ENCODE measurements around the gene KCNMB2. TPM values are rescaled to one million over a fixed set of nuclear protein-coding genes. Genes with fewer than 3 reads are reported as not detected.

KCNMB2 gene
- total and polyA plus RNA-seq, 3 donors from 2014 or later: 2.6 TPM; not detected in 2

DNA sequence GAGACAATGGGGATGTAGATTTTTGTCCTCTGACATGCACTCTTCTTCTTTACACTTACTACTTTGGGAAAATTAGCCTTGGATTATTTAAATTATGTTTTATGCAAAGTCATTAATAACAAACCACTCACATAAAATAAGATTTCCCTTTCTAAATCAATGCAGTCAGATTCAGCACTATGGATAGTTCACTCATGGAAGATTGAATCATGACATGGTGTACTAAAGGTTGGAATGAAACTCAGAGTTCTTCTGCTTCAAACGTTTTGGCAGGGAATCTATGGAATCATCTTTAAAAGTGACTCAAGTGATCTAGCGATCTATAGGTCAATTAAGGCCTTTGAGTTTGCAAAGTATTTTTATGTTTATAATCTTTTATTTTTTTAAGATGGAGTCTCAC, 154.3 kb downstream of the KCNMB2 start:
- H3K4me3 ChIP-seq: no peak overlapping the region
- H3K9me3 ChIP-seq: no peaks in the 10 kb centered on the region
- H3K27me3 ChIP-seq: no peaks in the 10 kb centered on the region
- DNase-seq: no peak
- H3K4me1 ChIP-seq: no peaks in the 10 kb centered on the region
- no peaks in the 10 kb centered on the region for H3K36me3 ChIP-seq (ENCODE audit: low read depth, missing control alignments)
- intact Hi-C loops (cut with DNase I; ENCODE audit: low total_unique reads): no loop called here
- WGBS, 2 donors: 41 to 42% methylated on average over 2 of the region's 2 CpGs
- TF ChIP-seq, protein P1, sequence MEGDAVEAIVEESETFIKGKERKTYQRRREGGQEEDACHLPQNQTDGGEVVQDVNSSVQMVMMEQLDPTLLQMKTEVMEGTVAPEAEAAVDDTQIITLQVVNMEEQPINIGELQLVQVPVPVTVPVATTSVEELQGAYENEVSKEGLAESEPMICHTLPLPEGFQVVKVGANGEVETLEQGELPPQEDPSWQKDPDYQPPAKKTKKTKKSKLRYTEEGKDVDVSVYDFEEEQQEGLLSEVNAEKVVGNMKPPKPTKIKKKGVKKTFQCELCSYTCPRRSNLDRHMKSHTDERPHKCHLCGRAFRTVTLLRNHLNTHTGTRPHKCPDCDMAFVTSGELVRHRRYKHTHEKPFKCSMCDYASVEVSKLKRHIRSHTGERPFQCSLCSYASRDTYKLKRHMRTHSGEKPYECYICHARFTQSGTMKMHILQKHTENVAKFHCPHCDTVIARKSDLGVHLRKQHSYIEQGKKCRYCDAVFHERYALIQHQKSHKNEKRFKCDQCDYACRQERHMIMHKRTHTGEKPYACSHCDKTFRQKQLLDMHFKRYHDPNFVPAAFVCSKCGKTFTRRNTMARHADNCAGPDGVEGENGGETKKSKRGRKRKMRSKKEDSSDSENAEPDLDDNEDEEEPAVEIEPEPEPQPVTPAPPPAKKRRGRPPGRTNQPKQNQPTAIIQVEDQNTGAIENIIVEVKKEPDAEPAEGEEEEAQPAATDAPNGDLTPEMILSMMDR (IDR thresholded peaks at IDR 0.05): no peak
- no peak for TF ChIP-seq POLR2A (IDR thresholded peaks at IDR 0.05)
- H3K27ac ChIP-seq: no peak overlapping the region

DNA sequence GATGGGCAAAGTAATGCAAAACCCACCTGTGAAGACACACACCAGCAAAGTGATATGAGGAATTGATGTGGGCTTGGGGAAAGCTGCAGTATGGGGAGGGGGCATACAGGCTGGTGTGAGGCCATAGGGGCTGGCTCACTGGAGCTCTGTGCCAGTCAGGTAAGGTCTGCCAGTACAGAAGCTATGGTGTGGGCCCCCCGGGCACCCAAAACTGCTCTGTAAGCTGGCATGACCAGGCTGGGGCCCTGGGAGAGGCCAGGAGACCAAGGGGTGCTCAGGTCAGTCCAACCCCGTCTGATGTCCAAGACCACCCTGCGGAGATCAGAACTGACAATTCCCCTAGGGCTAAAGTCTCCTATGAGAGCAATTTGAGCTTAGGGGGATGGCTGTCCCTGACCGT, 163.1 kb downstream of the KCNMB2 start:
- H3K36me3 ChIP-seq (ENCODE audit: low read depth, missing control alignments): no peaks in the 10 kb centered on the region
- no peak for DNase-seq
- no peak overlapping the region for H3K27ac ChIP-seq
- no peak for TF ChIP-seq POLR2A (IDR thresholded peaks at IDR 0.05)
- TF ChIP-seq, protein P1 (IDR thresholded peaks at IDR 0.05): no peak
- no peaks in the 10 kb centered on the region for H3K4me1 ChIP-seq
- 79 to 88% methylated on average over 3 to 4 of the region's 4 CpGs for WGBS, 2 donors
- intact Hi-C loops (cut with DNase I; ENCODE audit: low total_unique reads): no loop called here
- no peaks in the 10 kb centered on the region for H3K9me3 ChIP-seq
- H3K4me3 ChIP-seq: no peak overlapping the region
- H3K27me3 ChIP-seq: no peaks in the 10 kb centered on the region

DNA sequence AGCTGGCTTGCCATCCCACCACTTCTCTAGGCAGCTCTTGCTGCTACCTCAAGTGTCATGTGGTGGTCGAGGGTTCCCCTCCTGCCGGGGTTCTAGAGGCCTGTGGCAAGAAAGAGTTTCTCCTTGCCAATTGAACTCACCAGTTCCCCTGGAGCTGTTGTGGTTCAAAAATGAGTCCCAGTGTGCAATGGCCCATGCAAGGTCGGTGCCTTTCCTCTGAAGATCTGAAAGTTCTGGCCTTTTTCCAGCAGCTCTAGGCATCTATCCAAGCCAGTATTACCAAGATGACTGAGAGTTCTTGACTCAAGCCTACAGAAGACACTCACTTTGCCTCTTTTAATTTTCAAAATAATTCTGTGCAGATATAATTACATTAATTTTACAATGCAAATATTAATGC, 163.6 kb downstream of the KCNMB2 start:
- TF ChIP-seq, protein P1 (IDR thresholded peaks at IDR 0.05): no peak
- no peak for TF ChIP-seq POLR2A (IDR thresholded peaks at IDR 0.05)
- H3K36me3 ChIP-seq (ENCODE audit: low read depth, missing control alignments): no peaks in the 10 kb centered on the region
- peak; percentile 16 for DNase-seq
- no peak overlapping the region for H3K4me3 ChIP-seq
- H3K9me3 ChIP-seq: no peaks in the 10 kb centered on the region
- 35 to 59% methylated on average over 3 of the region's 3 CpGs for WGBS, 2 donors
- no peak overlapping the region for H3K27ac ChIP-seq
- no peaks in the 10 kb centered on the region for H3K4me1 ChIP-seq
- H3K27me3 ChIP-seq: no peaks in the 10 kb centered on the region
- intact Hi-C loops (cut with DNase I; ENCODE audit: low total_unique reads): no loop called here

DNA sequence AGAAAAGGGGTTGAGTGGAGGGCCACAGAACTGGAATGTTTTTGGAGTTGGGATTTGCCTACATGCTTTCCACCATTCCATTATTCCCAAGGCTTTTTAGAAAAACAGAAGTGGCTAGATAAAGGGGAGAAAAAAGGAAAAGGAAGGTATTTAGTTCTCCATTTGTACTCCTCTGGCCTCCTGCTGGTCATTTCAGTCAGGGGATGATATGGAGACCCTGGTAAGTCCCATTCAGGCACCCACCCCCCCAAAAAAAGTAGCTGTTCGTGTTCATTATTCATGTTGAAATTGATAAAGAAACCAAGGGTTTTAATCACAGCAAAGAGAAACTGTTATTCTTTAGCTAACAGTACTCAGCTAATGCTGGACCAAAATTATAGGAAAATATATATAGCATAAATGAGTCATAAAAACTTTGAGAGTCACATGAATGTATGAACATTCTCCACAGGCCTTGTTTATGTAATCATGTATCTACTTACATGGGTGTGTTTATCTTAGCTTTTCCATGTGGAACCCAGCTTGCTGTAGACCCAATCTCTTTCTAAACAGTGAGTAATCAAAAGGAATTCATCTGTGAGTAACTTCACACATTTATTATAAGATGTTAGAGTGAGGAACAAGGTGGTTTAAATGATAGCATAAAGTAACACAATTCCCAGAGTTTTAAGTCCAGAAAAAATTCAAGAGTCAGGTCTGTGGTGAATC, 167.2 kb downstream of the KCNMB2 start:
- Histone ChIP-seq H3K4me1 (no peaks in the 10 kb centered on the region), H3K4me3 (no peak overlapping the region), H3K27ac (no peak overlapping the region), H3K27me3 (no peaks in the 10 kb centered on the region), H3K36me3 (ENCODE audit: low read depth, missing control alignments) (no peaks in the 10 kb centered on the region), H3K9me3 (no peaks in the 10 kb centered on the region)
- intact Hi-C loops (cut with DNase I; ENCODE audit: low total_unique reads): no loop called here
- no peak for DNase-seq
- WGBS, 2 donors: 40 to 78% methylated on average over 1 of the region's 1 CpG
- TF ChIP-seq, protein P1 (IDR thresholded peaks at IDR 0.05): no peak
- TF ChIP-seq POLR2A (IDR thresholded peaks at IDR 0.05): no peak

DNA sequence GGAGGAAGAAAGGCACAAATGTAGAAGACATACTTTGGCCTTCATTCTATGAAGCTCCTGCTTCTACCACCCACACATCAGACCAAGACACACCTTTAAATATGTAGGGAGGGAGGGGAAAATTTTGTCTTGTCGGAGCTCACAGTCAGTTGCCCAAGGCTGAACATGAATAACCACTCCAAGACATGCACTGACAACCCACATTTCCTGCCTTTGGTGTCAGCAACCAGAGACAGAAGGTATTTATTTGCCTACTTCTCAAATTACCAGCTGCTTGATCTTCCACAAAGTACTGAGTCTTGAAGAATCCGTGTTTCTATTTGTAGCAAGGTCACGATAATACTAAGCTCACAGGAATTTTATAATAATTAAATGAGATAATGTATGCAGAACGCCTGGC, 169.7 kb downstream of the KCNMB2 start:
- intact Hi-C loops (cut with DNase I; ENCODE audit: low total_unique reads): no loop called here
- H3K36me3 ChIP-seq (ENCODE audit: low read depth, missing control alignments): no peaks in the 10 kb centered on the region
- no peaks in the 10 kb centered on the region for H3K9me3 ChIP-seq
- TF ChIP-seq, protein P1 (IDR thresholded peaks at IDR 0.05): no peak
- TF ChIP-seq POLR2A (IDR thresholded peaks at IDR 0.05): no peak
- H3K4me1 ChIP-seq: no peaks in the 10 kb centered on the region
- 63 to 66% methylated on average over 4 of the region's 4 CpGs for WGBS, 2 donors
- H3K27me3 ChIP-seq: no peaks in the 10 kb centered on the region
- DNase-seq: no peak
- no peak overlapping the region for H3K27ac ChIP-seq
- no peak overlapping the region for H3K4me3 ChIP-seq
